Breast epithelium (tissue), 4 donors: Measurements from ENCODE around the gene MAPK8. TPM values are rescaled to one million over a fixed set of nuclear protein-coding genes. Genes with fewer than 3 reads are reported as not detected.

Experiments
- DNase-seq, 2 donors: peaks; one replicate each; pipeline ENCODE4 v3.0.0-alpha.2; 2019; ENCODE audit warnings: low spot score in 2 of 2
- H3K27ac ChIP-seq, 2 donors: fragments of 200-600 bp; sonication (generic) in 1 of 2; one replicate each; pipeline ENCODE4 v1.5.1; 2016 to 2019; ENCODE audit warnings: mild to moderate bottlenecking in 1 of 2
- H3K27me3 ChIP-seq, 2 donors: fragments of 200-600 bp; sonication (generic) in 1 of 2; one replicate each; pipeline versions ENCODE4 v1.5.1 to v1.6.0; 2017 to 2019; ENCODE audit warnings: control low read depth in 1 of 2, mild to moderate bottlenecking in 1 of 2
- H3K36me3 ChIP-seq: fragments of 200-600 bp; one replicate; pipeline ENCODE4 v1.5.1; 2019
- H3K4me1 ChIP-seq, 2 donors: fragments of 200-600 bp; sonication (generic); one replicate each; pipeline ENCODE4 v1.5.1; 2016 to 2019; ENCODE audit warnings: control low read depth in 1 of 2
- H3K4me3 ChIP-seq, 3 donors: fragments of 200-600 bp; sonication (generic); 1 replicate in 2 of 3; 2 replicates in 1 of 3; pipeline ENCODE4 v1.5.1; 2016 to 2019; ENCODE audit warnings: mild to moderate bottlenecking in 3 of 3, moderate library complexity in 2 of 3
- H3K9me3 ChIP-seq, 2 donors: fragments of 200-600 bp; sonication (generic) in 1 of 2; one replicate each; pipeline ENCODE4 v1.5.1; 2016 to 2019; ENCODE audit warnings: control low read depth in 1 of 2
- CTCF ChIP-seq, 3 donors: fragments of 450-650 bp; IDR thresholded peaks; one replicate each; pipeline ENCODE4 v1.5.1; 2016 to 2017; ENCODE audit warnings: antibody characterized with exemption in 3 of 3, mild to moderate bottlenecking in 3 of 3, moderate library complexity in 3 of 3
- POLR2A ChIP-seq: fragments of 450-650 bp; IDR thresholded peaks from one replicate; pipeline ENCODE4 v1.6.1; 2016; ENCODE audit warnings: antibody characterized with exemption, mild to moderate bottlenecking, moderate library complexity
- POLR2AphosphoS5 ChIP-seq, 3 donors: sonication (generic); formaldehyde crosslinking; IDR thresholded peaks; one replicate each; pipeline ENCODE4 v1.6.1; 2017; ENCODE audit warnings: antibody characterized with exemption in 3 of 3
- intact Hi-C: fragments of 100-400 bp; cut with DNase I; formaldehyde crosslinking; loops from one replicate; pipeline ENCODE4 v1.15.1; 2023; ENCODE audit warnings: low total_unique reads
- total RNA-seq, 3 donors: library from RNA; depleted of rRNA; stranded (reverse); fragments of >200 nt; gene quantifications; one replicate each; pipeline ENCODE4 v1.1.0, GENCODE V29; 2016

MAPK8 gene
- total RNA-seq, 3 donors from 2014 or later: 52.5 to 108 (median 74.1) TPM

GRCh38 chr10:48410503-48410902, 104.0 kb downstream of the MAPK8 start:
- H3K4me3 ChIP-seq: no peak overlapping the region
- no peaks in the 10 kb centered on the region for H3K36me3 ChIP-seq
- DNase-seq: no peak
- no peak overlapping the region for H3K27ac ChIP-seq
- H3K4me1 ChIP-seq: no peaks in the 10 kb centered on the region
- no peak for TF ChIP-seq POLR2AphosphoS5 (IDR thresholded peaks at IDR 0.05)
- no peak for TF ChIP-seq POLR2A
- TF ChIP-seq CTCF (IDR thresholded peaks at IDR 0.05): no peak
- peaks cover 14 to 21% of the 10 kb centered on the region in 2 donors for H3K9me3 ChIP-seq
- intact Hi-C loops: no loop called here
- H3K27me3 ChIP-seq: no peaks in the 10 kb centered on the region

GRCh38 chr10:48411510-48411909, 105.0 kb downstream of the MAPK8 start:
- intact Hi-C loops: no loop called here
- no peak for DNase-seq
- no peaks in the 10 kb centered on the region for H3K4me1 ChIP-seq
- no peak for TF ChIP-seq CTCF (IDR thresholded peaks at IDR 0.05)
- TF ChIP-seq POLR2AphosphoS5 (IDR thresholded peaks at IDR 0.05): no peak
- TF ChIP-seq POLR2A: no peak
- H3K27ac ChIP-seq: no peak overlapping the region
- H3K4me3 ChIP-seq: no peak overlapping the region
- H3K36me3 ChIP-seq: no peaks in the 10 kb centered on the region
- no peaks in the 10 kb centered on the region for H3K27me3 ChIP-seq
- H3K9me3 ChIP-seq: peaks cover 14 to 21% of the 10 kb centered on the region in 2 donors

- Histone ChIP-seq H3K27ac (no peak overlapping the region), H3K27me3 (no peaks in the 10 kb centered on the region), H3K4me1 (no peaks in the 10 kb centered on the region), H3K4me3 (no peak overlapping the region), H3K36me3 (no peaks in the 10 kb centered on the region), H3K9me3 (peaks cover 14 to 21% of the 10 kb centered on the region in 2 donors)
- DNase-seq: no peak
- TF ChIP-seq POLR2A (no peak), POLR2AphosphoS5 (IDR thresholded peaks at IDR 0.05) (no peak), CTCF (IDR thresholded peaks at IDR 0.05) (no peak)
- intact Hi-C loops: no loop called here
Observed at GRCh38 chr10:48412081-48412480, 105.6 kb downstream of the MAPK8 start.

- DNase-seq: no peak
- intact Hi-C loops: no loop called here
- H3K27me3 ChIP-seq: no peaks in the 10 kb centered on the region
- H3K27ac ChIP-seq: no peak overlapping the region
- no peaks in the 10 kb centered on the region for H3K36me3 ChIP-seq
- TF ChIP-seq POLR2A: no peak
- H3K4me3 ChIP-seq: no peak overlapping the region
- no peaks in the 10 kb centered on the region for H3K4me1 ChIP-seq
- peaks cover 14 to 21% of the 10 kb centered on the region in 2 donors for H3K9me3 ChIP-seq
Observed at GRCh38 chr10:48412933-48413332, 106.5 kb downstream of the MAPK8 start.

- Histone ChIP-seq H3K36me3 (no peaks in the 10 kb centered on the region), H3K4me1 (no peaks in the 10 kb centered on the region), H3K4me3 (no peak overlapping the region), H3K9me3 (peaks cover 14 to 21% of the 10 kb centered on the region in 2 donors), H3K27ac (no peak overlapping the region), H3K27me3 (no peaks in the 10 kb centered on the region)
- TF ChIP-seq POLR2A (no peak), CTCF (IDR thresholded peaks at IDR 0.05) (no peak), POLR2AphosphoS5 (IDR thresholded peaks at IDR 0.05) (no peak)
- DNase-seq: no peak
- intact Hi-C loops: no loop called here
Observed at GRCh38 chr10:48414160-48414559, 107.7 kb downstream of the MAPK8 start.

GRCh38 chr10:48414778-48415177, 108.3 kb downstream of the MAPK8 start:
- Histone ChIP-seq H3K36me3 (no peaks in the 10 kb centered on the region), H3K27me3 (no peaks in the 10 kb centered on the region), H3K4me3 (no peak overlapping the region), H3K9me3 (peaks cover 14 to 21% of the 10 kb centered on the region in 2 donors), H3K4me1 (no peaks in the 10 kb centered on the region), H3K27ac (no peak overlapping the region)
- intact Hi-C loops: no loop called here
- no peak for TF ChIP-seq POLR2A
- no peak for TF ChIP-seq CTCF (IDR thresholded peaks at IDR 0.05)
- TF ChIP-seq POLR2AphosphoS5 (IDR thresholded peaks at IDR 0.05): no peak
- DNase-seq: no peak
